ENCODE results near the gene SHOC2.
A peak's percentile ranks its signal among the peaks of the same experiment; 100 is the strongest.

The SHOC2 gene

GRCh38 chr10:110919349-110919931 is at the start of gene SHOC2:
Gene SHOC2, plus strand, starts transcription at chr10:110919604. Its CDS starts 44,755 bp downstream, at chr10:110964359.
- DNase-seq: no peak

DNA sequence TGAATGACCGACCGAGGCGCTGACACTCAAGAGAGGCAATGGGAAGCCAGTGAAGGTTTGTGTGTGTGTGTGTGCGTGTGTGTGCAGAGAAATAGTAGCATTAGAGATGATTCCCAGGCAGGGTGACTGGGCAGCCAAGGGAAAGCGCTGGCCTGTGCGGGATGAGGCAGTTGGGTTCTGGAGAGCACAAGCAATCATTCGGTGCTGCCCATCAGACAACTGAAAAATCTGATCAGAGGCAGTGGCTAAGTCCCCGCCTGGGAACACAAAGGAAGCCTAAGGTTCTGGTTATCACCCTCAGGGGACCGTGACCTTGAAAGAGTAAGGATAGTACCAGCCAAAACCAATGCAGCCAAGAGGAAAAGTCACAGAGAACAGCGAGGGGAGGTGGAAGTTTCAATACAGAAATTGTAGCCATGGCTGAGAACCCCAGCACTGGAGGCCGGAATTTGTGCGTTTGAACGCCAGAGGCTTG is 48.5 kb upstream of the SHOC2 start:
- DNase-seq: no peak

- peak; percentile 91 for DNase-seq
These were observed 47.9 kb upstream of the SHOC2 start, which contains the start of gene PDCD4 for GRCh38 chr10:110871298-110872084. Gene PDCD4, plus strand, starts transcription at chr10:110871928. Its CDS starts 4,100 bp downstream, at chr10:110876028.

DNA sequence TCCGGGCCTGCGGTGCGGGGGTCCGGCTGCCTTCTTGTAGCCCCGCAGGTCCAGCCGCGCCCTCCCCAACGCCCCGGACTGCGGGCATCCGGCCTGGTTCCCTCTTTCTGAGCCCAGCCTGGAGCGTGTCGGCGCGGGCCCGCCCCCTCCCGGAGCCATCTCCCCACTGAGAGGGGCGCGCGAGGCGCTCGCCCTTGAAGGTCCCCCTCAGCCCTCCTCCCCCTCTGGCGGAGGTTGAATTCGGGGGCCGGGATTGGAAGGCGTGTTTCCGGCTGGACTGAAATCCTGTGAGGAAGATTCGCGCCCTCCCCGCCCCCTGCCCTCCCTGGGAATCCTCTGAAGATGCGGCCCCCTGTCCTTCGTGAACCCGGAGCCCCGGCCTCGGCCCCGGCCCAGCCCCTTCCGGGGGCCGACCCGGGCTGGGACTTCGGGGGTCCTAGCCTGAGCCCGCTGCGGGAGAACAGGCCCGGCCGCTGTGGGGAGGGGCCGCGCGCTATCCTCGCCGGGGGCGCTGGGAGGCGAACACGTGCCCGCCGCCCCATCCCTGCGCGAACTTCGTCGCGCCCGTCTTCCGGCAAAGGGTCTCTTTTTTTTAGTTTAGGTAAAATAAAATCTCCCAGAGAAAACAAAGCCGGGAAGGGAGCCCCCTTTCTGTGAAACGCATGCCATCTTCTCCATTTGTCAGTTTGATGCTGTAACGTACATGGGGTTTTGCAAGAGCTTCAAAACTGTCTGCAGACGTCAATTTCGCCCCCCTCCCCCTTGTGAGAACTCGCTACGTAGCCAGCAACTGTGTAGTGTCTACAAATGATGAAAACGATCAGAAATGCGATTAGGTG is 47.0 kb upstream of the SHOC2 start:
- DNase-seq: peak; percentile 83

- DNase-seq: no peak
These were observed 46.1 kb upstream of the SHOC2 start for GRCh38 chr10:110872984-110873923.

DNA sequence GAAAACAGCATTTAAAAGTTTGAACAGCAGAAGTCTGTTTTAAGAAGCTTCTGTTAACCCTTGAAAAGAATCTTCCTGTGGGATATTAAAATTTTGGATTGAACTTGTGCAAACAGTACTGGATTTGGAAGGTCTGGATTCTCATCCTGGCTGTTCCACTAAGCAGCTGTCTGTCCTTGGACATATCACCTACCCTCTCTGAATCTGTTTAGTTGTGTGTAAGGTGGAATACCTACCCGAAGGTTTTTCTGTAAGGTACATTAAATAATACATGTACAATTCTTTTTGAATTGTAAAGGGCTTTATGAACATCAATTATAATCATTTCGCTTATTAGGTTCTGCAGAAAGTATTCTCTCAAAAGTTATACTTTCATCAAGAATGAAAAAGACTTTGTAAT is 45.5 kb upstream of the SHOC2 start:
- DNase-seq: no peak

- DNase-seq: no peak
These were observed 43.4 kb upstream of the SHOC2 start for GRCh38 chr10:110876000-110876399.

- DNase-seq: no peak
These were observed 42.6 kb upstream of the SHOC2 start for GRCh38 chr10:110876788-110877187.

- DNase-seq: no peak
These were observed 39.4 kb upstream of the SHOC2 start for GRCh38 chr10:110880012-110880411.

DNA sequence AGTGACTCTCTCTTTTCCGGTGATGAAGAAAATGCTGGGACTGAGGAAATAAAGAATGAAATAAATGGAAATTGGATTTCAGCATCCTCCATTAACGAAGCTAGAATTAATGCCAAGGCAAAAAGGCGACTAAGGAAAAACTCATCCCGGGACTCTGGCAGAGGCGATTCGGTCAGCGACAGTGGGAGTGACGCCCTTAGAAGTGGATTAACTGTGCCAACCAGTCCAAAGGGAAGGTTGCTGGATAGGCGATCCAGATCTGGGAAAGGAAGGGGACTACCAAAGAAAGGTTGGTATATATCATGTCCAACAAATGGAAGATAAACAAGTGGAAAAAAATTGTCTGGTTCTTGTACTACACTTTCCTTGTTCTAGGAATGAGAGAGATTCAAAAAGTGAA is 38.2 kb upstream of the SHOC2 start:
- no peak for DNase-seq

GRCh38 chr10:110881905-110882304 is 37.5 kb upstream of the SHOC2 start:
- DNase-seq: no peak

GRCh38 chr10:110883924-110884323 is 35.5 kb upstream of the SHOC2 start:
- no peak for DNase-seq

DNA sequence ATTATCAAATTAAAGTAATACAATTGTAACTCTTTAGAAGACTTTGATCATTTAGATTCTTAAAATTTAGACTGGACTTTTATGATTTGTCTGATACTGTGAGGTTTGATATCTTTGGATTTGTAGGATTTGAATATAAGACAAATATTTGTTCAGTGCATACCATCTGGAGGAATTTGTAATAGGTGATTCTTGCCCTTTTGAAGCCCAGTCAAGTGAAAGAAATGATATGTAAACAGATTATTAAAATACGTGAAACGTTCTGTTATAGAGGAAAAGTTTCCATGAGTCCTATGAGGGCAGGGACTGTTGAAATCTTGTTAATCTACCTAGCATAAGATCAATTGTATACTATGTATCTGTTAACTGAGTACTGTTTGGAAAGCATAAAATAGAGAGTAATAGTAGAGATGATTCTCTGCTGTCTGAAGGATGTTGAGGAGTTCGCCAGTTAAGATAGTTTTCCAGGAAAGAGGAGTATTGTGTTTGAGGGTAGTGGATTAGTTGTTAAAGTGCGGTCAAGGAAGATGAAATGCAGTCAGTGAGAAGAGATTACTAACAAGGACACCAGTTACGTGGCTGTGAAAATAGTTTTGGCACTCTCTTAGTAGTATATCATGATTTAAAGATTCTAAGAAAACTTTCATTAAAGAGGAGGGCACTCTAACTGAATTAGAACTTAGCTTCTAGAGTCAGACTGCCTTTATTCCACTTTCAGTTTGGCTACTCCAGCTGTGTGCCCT is 33.3 kb upstream of the SHOC2 start:
- DNase-seq: no peak

GRCh38 chr10:110887560-110887959 is 31.8 kb upstream of the SHOC2 start:
- no peak for DNase-seq

DNA sequence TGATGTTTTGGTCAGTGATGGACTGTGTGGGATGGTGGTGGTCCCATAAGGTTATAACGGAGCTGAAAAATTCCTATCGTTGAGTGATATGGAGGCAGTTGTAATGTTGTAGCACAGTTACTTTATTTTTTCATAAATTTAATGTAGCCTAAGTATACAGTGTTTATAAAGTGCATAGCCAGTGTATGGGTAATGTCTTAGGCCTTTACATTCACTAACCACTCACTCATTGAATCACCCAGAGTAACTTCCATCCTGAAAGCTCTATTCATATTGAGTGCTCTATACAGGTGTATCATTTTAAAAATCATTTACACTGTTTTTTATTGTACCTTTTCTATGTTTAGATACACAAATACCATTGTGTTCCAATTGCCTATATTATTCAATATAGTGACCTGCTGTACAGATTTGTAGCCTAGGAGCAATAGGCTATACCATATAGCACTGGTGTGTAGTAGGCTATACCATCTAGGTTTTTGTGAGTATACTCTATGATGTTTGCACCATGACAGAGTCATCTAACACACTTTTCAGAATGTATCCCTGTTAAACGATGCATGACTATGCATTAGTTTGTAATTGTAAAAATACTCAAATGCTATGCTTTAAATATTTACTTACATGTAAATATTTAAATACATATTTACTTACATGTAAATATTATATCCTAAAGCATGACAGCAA is 26.7 kb upstream of the SHOC2 start:
- no peak for DNase-seq

DNA sequence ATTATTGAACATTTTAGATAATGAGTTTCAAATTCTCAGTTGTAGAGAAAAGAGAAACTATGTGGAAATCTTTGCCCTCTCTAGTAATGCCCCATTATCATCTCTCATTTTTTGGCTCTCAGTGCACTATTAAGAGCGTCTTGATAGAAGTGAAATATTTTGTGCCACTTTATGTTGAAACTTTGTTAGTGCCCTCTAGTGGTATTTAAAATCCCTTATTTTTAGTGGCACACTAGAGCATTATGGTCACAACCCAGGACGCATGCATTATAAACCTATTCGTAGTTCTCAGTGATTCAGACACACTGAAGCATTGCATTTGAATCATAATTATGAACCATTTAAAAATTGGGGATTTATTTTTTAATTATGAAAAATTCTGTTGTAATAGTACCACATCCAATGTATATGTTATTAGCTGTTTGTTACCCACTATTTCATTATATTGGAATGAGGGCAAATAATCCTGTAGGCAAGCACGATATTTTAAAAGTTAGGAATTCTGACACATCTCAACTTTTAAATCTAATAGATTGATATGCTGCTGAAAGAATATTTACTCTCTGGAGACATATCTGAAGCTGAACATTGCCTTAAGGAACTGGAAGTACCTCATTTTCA is 25.7 kb upstream of the SHOC2 start:
- DNase-seq: peak; percentile 15

GRCh38 chr10:110897184-110897583 is 22.2 kb upstream of the SHOC2 start:
- DNase-seq: no peak

DNA sequence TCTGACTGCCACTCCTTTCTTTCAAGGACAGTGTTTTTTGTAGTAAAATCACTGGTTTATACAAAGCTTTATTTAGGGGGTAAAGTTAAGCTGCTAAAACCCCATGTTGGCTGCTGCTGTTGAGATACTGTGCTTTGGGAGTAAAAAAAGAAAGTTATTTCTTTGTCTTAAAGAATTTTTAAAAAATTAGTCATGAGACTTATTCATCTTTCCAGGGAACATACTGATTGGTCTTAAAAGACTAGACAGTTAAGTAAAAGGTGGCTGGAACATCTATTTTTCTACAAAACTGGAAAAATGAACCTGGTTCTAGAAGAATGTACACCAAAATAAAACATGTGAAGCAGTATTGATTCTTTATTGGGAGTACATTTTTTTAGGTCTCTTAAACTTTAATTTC is 21.0 kb upstream of the SHOC2 start:
- DNase-seq: no peak

GRCh38 chr10:110900983-110901382 is 18.4 kb upstream of the SHOC2 start:
- no peak for DNase-seq

Data from GF-D8 (cell line).